Activated T-cell treated with anti-CD3 and anti-CD28 coated beads, Interleukin-2, amount 50 U/mL, for 1 hour (primary cell): Measurements from ENCODE around the gene IFI16.
"Not testable (repeated sequence)": the region's sequence is repeated elsewhere in the genome, so short reads cannot be mapped to it uniquely, and the experiment has no call there.

ENCODE experiments used
- DNase-seq: peaks from one replicate; pipeline ENCODE4 v3.0.0-alpha.2; 2020

Gene IFI16

DNA sequence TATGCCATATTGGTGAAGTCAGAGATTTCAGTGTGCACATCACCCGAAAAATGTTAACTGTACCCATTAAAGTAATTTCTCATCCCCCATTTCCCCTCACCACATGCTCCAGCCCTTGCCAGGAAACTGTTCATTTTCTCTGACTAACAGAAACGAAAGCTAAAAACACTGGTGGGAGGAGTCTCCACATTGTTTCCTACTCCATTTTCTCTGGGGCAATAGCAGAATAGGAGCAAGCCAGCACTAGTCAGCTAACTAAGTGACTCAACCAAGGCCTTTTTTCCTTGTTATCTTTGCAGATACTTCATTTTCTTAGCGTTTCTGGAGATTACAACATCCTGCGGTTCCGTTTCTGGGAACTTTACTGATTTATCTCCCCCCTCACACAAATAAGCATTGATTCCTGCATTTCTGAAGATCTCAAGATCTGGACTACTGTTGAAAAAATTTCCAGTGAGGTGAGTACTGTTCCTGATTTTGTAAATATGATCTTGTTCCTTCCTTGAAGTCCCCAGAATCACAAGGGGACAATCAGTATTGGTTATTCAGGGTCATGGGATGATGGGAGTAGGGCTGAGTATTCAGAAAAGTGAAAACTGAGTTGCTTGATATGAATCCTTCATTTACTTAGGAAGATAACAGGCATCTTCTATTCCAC, at the start of gene IFI16:
Gene IFI16 (plus strand): TSS at position 204 of the 658 bp plus-strand sequence. CDS start 4,774 bp downstream, outside the sequence.
- peak; percentile 23 for DNase-seq

DNA sequence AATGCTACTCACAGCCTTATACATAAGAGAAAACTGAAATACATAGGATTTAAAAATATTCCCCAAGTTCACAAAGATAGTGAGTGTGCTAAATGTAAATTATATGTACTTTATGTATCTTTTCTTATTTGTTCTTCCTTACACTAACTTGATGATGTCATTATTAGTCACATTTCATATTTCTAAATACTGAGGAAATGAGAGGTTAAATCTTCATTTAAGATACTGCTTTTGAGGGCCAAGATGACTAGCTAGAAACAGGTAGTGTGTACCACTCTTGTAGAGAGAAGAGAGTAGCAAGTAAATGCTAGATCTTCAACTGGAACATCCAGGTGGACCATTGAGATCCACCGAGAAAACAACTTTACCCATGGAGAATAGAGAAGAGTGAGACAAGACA, 48.5 kb upstream of the IFI16 start:
- no peak for DNase-seq

GRCh38 chr1:158962983-158963382, 46.7 kb upstream of the IFI16 start:
- no peak for DNase-seq

DNA sequence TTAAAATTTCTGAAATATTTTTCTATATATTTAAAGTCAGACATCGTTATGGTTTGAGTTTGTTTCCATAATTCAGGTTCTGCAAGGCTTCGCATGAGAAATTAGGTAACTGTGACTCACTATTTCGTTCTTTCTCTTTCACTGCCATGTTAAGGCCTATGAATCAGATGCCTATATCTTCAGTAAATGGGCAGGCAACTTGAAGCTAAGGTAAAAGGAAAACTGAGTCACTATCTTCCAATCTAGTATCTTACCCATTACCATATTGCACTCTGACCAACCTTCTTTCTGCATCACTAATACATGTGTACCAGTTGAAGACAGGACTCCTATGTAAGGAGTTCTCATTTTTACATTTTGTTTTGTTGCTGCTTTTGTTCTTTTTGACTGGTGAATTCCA, 40.5 kb upstream of the IFI16 start:
- no peak for DNase-seq

DNA sequence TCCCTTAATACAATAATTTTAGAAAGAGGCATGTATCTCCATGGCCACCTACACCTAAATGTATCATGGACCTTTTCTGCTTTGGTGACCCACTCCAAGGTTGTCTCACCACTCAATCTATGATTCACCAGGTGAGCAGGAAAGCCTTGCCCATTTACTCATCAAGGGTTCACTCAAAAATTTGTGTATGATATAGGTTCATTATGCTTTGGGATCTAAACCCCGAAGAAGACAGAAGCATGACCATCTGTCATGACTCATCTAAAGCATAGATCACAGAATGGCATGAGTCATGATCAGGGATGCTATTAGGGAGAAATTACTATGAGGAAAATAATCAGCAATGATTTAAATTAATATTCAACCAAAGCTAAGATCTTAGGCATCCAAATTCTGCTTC, 39.9 kb upstream of the IFI16 start:
- DNase-seq = no peak

DNA sequence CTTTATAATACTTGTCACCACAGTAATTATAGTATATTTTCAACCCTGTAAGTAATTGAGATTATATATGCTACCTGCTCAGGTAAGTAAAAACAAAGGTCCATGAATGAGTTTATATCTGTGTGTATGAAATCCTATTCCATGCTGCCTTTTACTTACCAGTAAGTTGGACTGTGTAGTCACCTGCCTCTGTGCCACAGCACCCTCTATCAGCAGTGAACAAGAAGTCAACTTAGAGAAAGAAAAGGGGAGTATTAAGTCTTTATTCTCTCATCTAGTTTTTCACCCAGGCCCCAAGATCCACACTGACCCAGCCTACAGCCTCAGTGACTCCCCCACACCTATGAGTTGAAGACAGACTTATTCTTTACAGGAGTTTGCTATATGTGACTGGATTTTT, 36.9 kb upstream of the IFI16 start:
- DNase-seq = no peak

GRCh38 chr1:158976219-158976618, 33.5 kb upstream of the IFI16 start:
- no peak for DNase-seq

- DNase-seq = no peak
These were observed 31.0 kb upstream of the IFI16 start for GRCh38 chr1:158978730-158979129.

- DNase-seq = no peak
These were observed 30.5 kb upstream of the IFI16 start for GRCh38 chr1:158979229-158979628.

GRCh38 chr1:158983235-158983634, 26.5 kb upstream of the IFI16 start:
- DNase-seq = no peak

- no peak for DNase-seq
These were observed 25.3 kb upstream of the IFI16 start for GRCh38 chr1:158984386-158984785.

DNA sequence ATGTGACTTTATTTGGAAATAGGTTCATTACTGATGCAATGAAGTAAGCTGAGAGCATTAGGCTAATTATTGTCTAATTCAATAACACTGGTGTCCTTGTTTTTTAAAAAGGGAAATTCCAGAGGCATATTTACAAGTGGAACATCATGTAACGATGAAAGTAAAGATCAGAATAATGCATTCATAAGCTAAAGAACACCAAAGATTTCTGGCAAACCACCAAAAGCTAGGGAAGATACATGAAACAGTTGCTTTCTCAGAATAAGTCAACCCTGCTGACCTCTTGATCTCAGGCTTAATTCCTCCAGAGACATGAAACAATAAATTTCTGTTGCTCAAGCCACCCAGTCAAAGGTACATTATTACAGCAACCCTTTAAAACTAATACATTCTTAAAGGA, 20.3 kb upstream of the IFI16 start:
- DNase-seq = no peak

DNA sequence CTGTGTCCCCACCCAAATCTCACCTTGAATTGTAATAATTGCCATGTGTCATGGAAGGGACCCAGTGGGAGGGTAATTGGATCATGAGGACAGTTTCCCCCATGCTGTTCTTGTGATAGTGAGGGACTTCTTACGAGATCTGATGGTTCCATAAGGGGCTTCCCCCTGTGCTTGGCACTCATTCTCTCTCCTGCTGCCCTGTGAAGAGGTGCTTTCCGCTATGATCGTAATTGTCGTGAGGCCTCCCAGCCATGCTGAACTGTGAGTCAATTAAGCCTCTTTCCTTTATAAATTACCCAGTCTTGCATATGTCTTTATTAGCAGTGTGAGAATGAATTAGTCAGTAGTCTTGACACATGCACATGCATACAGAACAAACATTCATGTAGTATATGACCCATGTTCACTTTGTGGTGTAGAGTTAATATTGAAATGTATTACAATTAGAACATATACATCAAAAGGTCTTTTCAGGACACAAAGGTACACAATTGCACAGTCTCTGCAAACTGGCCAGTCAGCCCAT, 16.9 kb upstream of the IFI16 start:
- no peak for DNase-seq

DNA sequence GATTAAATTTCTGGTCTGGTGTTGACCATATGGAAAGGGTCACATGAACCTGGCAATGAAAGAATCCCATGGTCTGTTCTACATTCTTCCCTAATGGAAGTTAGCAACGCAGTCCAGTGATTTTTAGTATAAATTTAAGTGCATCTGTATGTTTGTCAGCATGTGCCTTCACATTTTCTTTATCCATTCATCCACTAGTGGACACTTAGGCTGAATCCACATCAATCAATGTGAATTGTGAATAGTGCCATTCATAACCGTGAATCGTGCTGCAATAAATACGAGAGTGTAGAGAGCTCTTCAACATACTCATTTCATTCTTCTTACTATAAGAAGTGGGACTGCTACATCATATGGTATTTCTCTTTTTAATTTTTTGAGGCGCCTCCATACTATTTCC, 12.7 kb upstream of the IFI16 start:
- no peak for DNase-seq

DNA sequence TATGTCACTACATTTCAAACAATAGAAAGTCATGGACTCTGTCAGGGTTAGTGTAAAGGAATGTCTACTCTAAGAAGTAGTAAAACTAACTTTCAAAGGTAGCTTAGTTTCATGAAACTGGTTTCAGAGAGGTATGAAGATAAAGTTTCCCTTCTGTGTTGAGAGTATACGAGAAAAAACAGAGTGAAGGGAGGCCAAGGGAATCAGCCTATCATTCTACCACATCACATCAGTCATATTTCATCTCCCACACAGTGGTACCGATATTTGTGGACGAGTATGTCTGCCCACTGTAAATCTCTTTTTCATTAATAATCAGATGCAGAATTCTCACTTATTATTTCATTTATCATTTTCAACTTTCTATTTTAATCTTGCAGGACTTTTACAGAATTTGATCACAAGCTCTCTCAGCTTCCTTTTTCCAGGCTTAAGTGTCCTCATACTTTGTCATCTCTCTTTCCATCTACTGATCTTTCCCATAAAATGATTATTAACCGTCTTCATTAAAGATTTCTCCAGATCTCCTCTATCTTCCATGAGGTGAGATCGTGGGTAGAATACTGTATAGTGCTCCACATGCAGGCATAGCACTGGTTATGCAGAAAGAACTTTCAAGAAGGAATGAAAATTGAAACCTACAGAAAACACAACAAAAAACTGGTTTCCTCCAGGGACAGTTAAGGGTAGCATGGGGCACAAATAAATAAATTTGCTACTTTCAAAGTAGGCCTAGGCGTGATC, 11.5 kb upstream of the IFI16 start:
- DNase-seq = no peak

DNA sequence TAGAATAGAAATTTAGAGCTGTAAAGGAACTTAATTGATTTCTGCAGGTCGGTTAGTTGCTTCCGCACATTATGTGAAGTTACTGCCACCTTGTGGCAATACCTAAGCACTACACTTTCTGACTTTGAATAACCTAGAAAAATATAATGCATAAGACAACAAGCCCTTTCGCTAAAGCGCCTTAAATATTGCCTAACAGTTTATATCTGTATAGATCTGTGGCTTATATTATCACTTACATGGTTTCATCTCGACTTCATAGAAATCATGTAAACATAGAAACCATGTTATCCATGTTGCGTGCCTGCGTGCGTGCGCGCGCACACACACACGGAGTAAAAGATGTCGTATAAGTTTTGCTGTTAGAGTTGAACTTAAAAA, 10.9 kb upstream of the IFI16 start:
- no peak for DNase-seq

DNA sequence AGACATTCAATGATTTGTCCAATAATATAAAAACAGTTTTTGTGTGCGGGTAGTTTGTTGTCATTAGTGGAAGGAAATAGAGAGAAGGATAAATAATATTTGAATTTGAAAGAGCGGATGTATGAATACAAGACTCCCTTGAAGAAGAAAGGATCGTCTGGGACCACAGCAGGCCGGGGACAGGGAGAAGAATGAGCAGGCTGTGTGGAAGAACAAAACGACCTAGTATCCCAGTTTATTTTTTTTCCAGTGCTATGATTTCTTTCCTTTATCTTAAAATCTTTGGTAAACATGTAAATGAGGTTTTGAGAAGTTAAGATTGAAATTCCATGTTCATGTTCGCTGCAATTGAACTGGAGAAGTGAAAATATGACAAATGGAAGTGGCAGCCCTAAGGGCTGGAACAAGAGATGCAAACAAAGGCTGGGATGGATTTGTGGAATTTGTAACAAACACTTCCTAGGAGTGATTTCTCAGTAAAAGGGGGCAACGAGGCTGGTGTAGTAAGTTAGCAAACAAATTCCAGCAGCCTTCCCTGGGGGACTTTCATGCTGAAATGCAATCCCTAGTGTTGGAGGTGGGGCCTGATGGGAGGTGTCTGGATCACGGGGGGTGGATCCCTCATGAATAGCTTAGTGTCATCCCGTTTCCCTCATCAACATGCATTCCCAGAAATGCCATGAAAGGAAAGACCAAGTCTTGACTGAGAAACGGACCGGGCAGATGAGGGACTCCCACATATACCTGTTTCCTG, 10.2 kb upstream of the IFI16 start:
- DNase-seq = no peak

- no peak for DNase-seq
These were observed 9.7 kb upstream of the IFI16 start for GRCh38 chr1:159000070-159000409.

DNA sequence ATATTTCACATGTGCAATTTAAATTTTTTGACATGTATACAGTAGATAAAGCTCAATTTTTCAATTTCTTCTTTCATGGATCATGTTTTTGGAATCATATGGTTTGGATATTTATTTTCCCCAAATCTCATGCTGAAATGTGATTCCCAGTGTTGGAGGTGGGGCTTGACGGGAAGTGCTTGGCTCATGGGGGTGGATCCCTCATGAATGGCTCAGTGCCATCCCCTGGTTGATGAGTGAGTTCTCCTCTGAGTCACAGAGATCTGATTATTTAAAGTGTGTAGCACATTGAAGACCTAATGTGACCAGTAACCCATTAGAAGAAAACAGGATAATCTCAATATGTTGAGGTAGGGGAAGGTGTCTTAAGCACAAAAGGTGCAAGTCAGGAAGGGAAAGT, 9.1 kb upstream of the IFI16 start:
- no peak for DNase-seq

DNA sequence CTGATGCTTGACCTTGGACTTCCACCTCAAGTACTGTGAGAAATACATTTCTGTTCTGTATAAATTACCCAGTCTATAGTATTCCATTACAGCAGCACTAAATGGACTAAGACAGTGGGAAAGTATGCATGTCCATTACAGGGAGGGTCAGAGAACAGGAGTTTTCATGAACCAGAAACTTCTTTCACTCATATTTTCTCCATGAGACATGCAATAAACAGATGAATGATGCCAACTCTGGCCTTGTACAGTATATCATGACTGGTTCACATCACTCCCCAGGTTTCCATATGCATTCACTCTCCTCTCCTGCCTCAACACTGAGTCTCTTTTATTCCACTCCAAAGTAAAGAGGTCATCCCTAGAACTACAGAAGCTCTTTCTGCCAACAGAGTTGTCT, 4.5 kb upstream of the IFI16 start:
- DNase-seq = no peak

DNA sequence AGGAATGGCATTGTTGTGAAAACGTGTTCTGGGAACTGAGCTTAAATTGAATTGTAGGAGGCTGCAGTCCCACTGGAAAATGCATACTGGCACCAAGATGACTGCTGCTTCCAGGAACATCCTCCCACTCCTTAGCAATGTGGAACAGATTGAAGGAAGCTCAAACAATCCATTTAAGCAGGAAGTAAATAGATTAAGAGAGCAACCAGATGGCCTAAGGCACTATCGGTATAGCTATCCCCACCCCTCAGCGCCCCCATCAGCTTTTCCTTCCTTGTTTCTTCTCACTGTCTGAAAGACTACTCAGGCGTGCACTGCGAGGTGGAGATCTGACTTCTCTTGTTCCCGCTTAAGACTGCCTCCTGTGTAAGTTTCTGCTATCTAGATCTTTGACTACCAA, 4.0 kb upstream of the IFI16 start:
- DNase-seq = no peak

DNA sequence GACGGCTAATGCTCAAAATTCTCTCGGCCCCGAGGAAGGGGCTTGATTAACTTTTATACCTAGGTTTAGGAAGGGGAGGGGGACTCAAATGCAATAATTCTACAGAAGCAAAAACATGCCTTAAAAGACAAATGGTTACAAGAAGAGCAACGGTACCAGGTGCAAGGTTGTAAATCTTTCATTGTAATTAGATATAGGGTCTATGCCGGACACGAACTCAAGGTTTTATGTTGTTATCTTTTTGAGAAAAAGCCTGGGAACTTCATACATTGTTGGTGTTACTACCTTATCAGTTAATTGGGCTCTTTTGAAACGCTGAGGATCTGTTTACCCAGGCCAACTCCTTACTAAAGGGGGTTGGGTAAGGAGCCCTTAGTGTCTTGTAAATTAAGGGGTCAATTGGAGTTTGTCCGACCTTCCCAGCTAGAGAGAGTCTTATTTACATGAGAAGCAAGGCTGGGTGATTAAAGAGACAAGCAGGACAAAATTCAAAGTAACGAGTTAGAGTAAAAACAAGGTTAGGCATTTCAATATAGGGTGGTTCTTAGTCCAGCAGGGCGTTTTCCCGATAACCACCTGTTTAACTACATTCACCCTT, 3.4 kb upstream of the IFI16 start:
- DNase-seq = not testable (repeated sequence)

- DNase-seq = no peak
These were observed 2.0 kb upstream of the IFI16 start for GRCh38 chr1:159007726-159008125.
